HepG2 (cell line): ENCODE results near the gene AFDN. TPM values are rescaled to one million over a fixed set of nuclear protein-coding genes. Genes with fewer than 3 reads are reported as not detected.

Experiments
- ARHGAP35 ChIP-seq: sonication (generic); formaldehyde crosslinking; IDR thresholded peaks from 2 replicates; pipeline ENCODE4 v1.9.0; 2022; ENCODE audit warnings: mild to moderate bottlenecking, inconsistent platforms, moderate library complexity, missing genetic modification reagents, borderline replicate concordance
- ARID5B ChIP-seq: IDR thresholded peaks from 2 replicates; pipeline ENCODE4 v1.4.0; 2020; ENCODE audit warnings: mild to moderate bottlenecking, missing genetic modification reagents
- BCL6 ChIP-seq: IDR thresholded peaks from 2 replicates; pipeline ENCODE4 v1.6.1; 2016; ENCODE audit warnings: missing genetic modification reagents, missing compliant biosample characterization
- BHLHE40 ChIP-seq: IDR thresholded peaks from 2 replicates; pipeline ENCODE4 v1.6.1; 2011; ENCODE audit warnings: low read length, improper control_type of control experiment
- CENPT ChIP-seq: sonication (generic); formaldehyde crosslinking; IDR thresholded peaks from 2 replicates; pipeline ENCODE4 v1.8.0; 2022; ENCODE audit warnings: low read depth, mild to moderate bottlenecking, moderate library complexity, missing genetic modification reagents
- CENPX ChIP-seq: sonication (generic); formaldehyde crosslinking; IDR thresholded peaks from 2 replicates; pipeline ENCODE4 v1.9.0; 2021; ENCODE audit warnings: mild to moderate bottlenecking, missing genetic modification reagents, moderate library complexity
- FOXK2 ChIP-seq: fragments of 450-650 bp; IDR thresholded peaks from 2 replicates; pipeline ENCODE4 v1.6.1; 2016
- HDAC1 ChIP-seq: sonication (generic); formaldehyde crosslinking; IDR thresholded peaks from 2 replicates; pipeline ENCODE4 v1.5.1; 2020; ENCODE audit warnings: mild to moderate bottlenecking, missing genetic modification reagents
- KLF9 ChIP-seq: IDR thresholded peaks from 2 replicates; pipeline ENCODE4 v1.6.1; 2016; ENCODE audit warnings: low read depth
- MEIS2 ChIP-seq: sonication (generic); formaldehyde crosslinking; IDR thresholded peaks from 2 replicates; pipeline ENCODE4 v1.9.0; 2021; ENCODE audit warnings: mild to moderate bottlenecking, missing genetic modification reagents
- NONO ChIP-seq, 2 experiments: fragments of 450-650 bp in 1 of 2; sonication (generic) in 1 of 2; formaldehyde crosslinking in 1 of 2; IDR thresholded peaks in 1 of 2; conservative IDR thresholded peaks in 1 of 2; 2 replicates each; pipeline versions ENCODE4 v1.6.1 to v1.8.0; 2017 to 2022; ENCODE audit warnings: mild to moderate bottlenecking in 1 of 2, missing genetic modification reagents in 1 of 2, moderate library complexity in 1 of 2
- NRL ChIP-seq: sonication (generic); formaldehyde crosslinking; IDR thresholded peaks from 2 replicates; pipeline ENCODE4 v1.5.0; 2020; ENCODE audit warnings: missing genetic modification reagents, mild to moderate bottlenecking, moderate library complexity, borderline replicate concordance
- PRPF4 ChIP-seq: fragments of 200-400 bp; formaldehyde crosslinking; IDR thresholded peaks from 2 replicates; pipeline ENCODE4 v1.6.1; 2016; ENCODE audit warnings: low read length, low read depth; ENCODE audit not compliant: poor library complexity, severe bottlenecking
- REXO4 ChIP-seq: sonication (generic); formaldehyde crosslinking; IDR thresholded peaks from 2 replicates; pipeline ENCODE4 v1.8.0; 2022; ENCODE audit warnings: missing genetic modification reagents, mild to moderate bottlenecking, borderline replicate concordance
- ZFP62 ChIP-seq: sonication (generic); formaldehyde crosslinking; IDR thresholded peaks from 2 replicates; pipeline ENCODE4 v1.4.0; 2020; ENCODE audit warnings: missing genetic modification reagents
- ZMYM4 ChIP-seq: sonication (generic); formaldehyde crosslinking; IDR thresholded peaks from 2 replicates; pipeline ENCODE4 v1.8.1; 2023; ENCODE audit warnings: mild to moderate bottlenecking, missing genetic modification reagents
- ZNF232 ChIP-seq: sonication (generic); formaldehyde crosslinking; IDR thresholded peaks from 2 replicates; pipeline ENCODE4 v1.4.0; 2020; ENCODE audit warnings: missing genetic modification reagents, borderline replicate concordance
- ZNF510 ChIP-seq: sonication (generic); formaldehyde crosslinking; IDR thresholded peaks from 2 replicates; pipeline ENCODE4 v1.4.0; 2020; ENCODE audit warnings: low read depth, mild to moderate bottlenecking, missing genetic modification reagents
- ZNF644 ChIP-seq: IDR thresholded peaks from 2 replicates; pipeline ENCODE4 v1.6.1; 2016; ENCODE audit warnings: low read depth
- ZNF687 ChIP-seq: sonication (generic); formaldehyde crosslinking; IDR thresholded peaks from 2 replicates; pipeline ENCODE4 v1.5.1; 2020; ENCODE audit warnings: mild to moderate bottlenecking, missing genetic modification reagents, moderate library complexity
- polyA plus RNA-seq, 8 experiments: library from polyadenylated mRNA; depleted of rRNA in 3 of 8; stranded (reverse) in 7 of 8; unstranded in 1 of 8; fragments of >200 nt; fragmentation: Illumina TruSeq in 4 of 8; extraction: Trizol in 4 of 8; gene quantifications; 2 replicates each; pipeline versions ENCODE4 v1.2.1 to v1.2.3, GENCODE V29; 2011 to 2016; ENCODE audit warnings: low read depth in 4 of 8, missing spikeins in 1 of 8, mixed read lengths in 1 of 8; ENCODE audit not compliant: insufficient read depth in 1 of 8
- total RNA-seq, 5 experiments: library from RNA; depleted of rRNA; stranded (reverse); fragments of >200 nt; fragmentation: Illumina TruSeq; extraction: Trizol; gene quantifications; 2 replicates each; pipeline ENCODE4 v1.2.3, GENCODE V29; 2016; ENCODE audit warnings: low read depth in 1 of 5
- TF ChIP-seq, protein P1 (sequence below): sonication (generic); formaldehyde crosslinking; IDR thresholded peaks from 2 replicates; pipeline ENCODE4 v1.4.0; 2020; ENCODE audit warnings: missing genetic modification reagents

The AFDN gene
- total and polyA plus RNA-seq, 2 of the 13 experiments (the other 11 are each of a cell fraction or from before 2014, with no cell fraction given) = 136 to 151 TPM

DNA sequence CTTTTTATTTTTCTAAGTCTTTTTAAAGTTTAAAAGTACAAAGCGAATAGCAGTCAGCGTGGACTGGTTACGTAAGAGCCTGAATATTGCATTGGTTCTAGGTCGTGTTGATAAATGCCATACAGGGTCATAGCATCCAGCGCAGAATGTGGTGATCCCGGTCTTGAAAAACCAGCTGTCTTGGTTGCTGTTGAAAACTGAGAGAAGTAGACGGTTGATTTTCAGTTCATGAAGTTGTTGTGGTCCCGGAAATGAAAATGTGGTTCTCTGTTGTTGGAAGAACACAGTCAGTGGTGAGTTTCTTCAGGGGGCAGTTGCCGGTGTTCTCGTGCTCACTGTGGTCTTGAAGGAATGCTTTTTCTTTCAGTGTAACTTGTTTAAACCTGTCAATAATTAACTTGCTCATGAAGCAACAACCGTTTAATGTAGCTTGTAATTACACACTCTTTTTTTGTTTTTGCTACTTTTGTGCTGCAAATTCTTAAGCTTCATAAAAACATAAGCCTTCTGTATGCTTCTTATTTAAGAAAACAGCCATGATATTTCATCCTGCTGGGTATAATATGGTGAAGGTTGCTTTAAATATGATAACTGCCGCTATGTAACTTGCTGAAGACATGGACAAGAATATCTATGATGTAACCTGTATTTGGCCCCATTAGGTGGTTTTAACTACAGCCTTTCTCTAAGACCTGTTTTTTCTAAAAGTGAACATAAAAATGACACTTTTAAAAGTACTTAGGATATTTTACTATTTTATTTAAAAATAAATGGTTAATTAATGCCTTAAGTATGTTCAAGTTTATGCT is 106.0 kb downstream of the AFDN start (continued):
- TF ChIP-seq HDAC1 (CRISPR knock-in tag) (peak; percentile 70), NONO (IDR thresholded peaks at IDR 0.05) (no peak), NONO (CRISPR knock-in tag; conservative IDR thresholded peaks at IDR 0.05) (no peak), PRPF4 (no peak), CENPX (no peak), KLF9 (CRISPR knock-in tag) (no peak), MEIS2 (CRISPR knock-in tag) (no peak), FOXK2 (no peak), ZFP62 (no peak), ZNF687 (CRISPR knock-in tag) (no peak), ARID5B (CRISPR knock-in tag) (peak; percentile 87), CENPT (CRISPR knock-in tag) (no peak), ZMYM4 (CRISPR knock-in tag) (peak; percentile 76), BHLHE40 (no peak), ARHGAP35 (CRISPR knock-in tag) (no peak), ZNF644 (CRISPR knock-in tag) (peak; percentile 69), ZNF510 (CRISPR knock-in tag) (0 out of 2 replicates have a peak, but pooled peaks have one; percentile 18), ZNF232 (CRISPR knock-in tag) (no peak), REXO4 (no peak), BCL6 (CRISPR knock-in tag) (peak; percentile 45; the same call in 1 of the 2 replicates), NRL (CRISPR knock-in tag) (no peak)
- TF ChIP-seq, protein P1, sequence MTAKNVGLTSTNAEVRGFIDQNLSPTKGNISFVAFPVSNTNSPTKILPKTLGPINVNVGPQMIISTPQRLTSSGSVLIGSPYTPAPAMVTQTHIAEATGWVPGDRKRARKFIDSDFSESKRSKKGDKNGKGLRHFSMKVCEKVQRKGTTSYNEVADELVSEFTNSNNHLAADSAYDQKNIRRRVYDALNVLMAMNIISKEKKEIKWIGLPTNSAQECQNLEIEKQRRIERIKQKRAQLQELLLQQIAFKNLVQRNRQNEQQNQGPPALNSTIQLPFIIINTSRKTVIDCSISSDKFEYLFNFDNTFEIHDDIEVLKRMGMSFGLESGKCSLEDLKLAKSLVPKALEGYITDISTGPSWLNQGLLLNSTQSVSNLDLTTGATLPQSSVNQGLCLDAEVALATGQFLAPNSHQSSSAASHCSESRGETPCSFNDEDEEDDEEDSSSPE (CRISPR knock-in tag) = 0 out of 2 replicates have a peak, but pooled peaks have one; percentile 16
